Epithelial cell of prostate (primary cell): ENCODE data around the gene SEC16A.
"Not testable (repeated sequence)": the region's sequence is repeated elsewhere in the genome, so short reads cannot be mapped to it uniquely, and the experiment has no call there.

Experiments used
- DNase-seq: peaks from one replicate; pipeline ENCODE4 v3.0.0-alpha.2; 2011; ENCODE audit warnings: low read depth, low spot score
- H3K27ac ChIP-seq: fragments of 450-650 bp; 2 replicates; pipeline ENCODE4 v1.5.1; 2017; ENCODE audit warnings: mild to moderate bottlenecking

SEC16A gene

GRCh38 chr9:136405904-136406303 is 76.9 kb downstream of the SEC16A start:
- DNase-seq, H3K27ac ChIP-seq: not testable (repeated sequence)

GRCh38 chr9:136405481-136405880 is 77.4 kb downstream of the SEC16A start:
- no peak overlapping the region for H3K27ac ChIP-seq
- DNase-seq, result no peak

- H3K27ac ChIP-seq, result no peak overlapping the region
- no peak for DNase-seq
These were observed 78.1 kb downstream of the SEC16A start for GRCh38 chr9:136404801-136405136.

- DNase-seq, result no peak
- no peak overlapping the region for H3K27ac ChIP-seq
These were observed 78.7 kb downstream of the SEC16A start for GRCh38 chr9:136403915-136404800.

GRCh38 chr9:136403538-136403914 is 79.3 kb downstream of the SEC16A start:
- no peak for DNase-seq

GRCh38 chr9:136402067-136402466 is 80.8 kb downstream of the SEC16A start:
- H3K27ac ChIP-seq, result no peak overlapping the region
- DNase-seq, result no peak

More at GRCh38 chr9:136403538-136403914, 79.3 kb downstream of the SEC16A start:
- H3K27ac ChIP-seq, result no peak overlapping the region

- no peak for DNase-seq
- H3K27ac ChIP-seq, result no peak overlapping the region
These were observed 81.5 kb downstream of the SEC16A start for GRCh38 chr9:136401173-136401922.

- peak; percentile 36 for DNase-seq
These were observed 82.6 kb downstream of the SEC16A start, which contains the start of gene SNAPC4 for GRCh38 chr9:136400038-136400834. TSS of gene SNAPC4 (minus strand) at chr9:136400170. CDS start at chr9:136398428, 1,742 bp downstream.

GRCh38 chr9:136399176-136400037 is 83.4 kb downstream of the SEC16A start:
- DNase-seq, result no peak
- peak overlapping the region; percentile 26 for H3K27ac ChIP-seq

More at GRCh38 chr9:136400038-136400834, 82.6 kb downstream of the SEC16A start, which contains the start of gene SNAPC4:
- H3K27ac ChIP-seq, result peak within 1 kb of the TSS; percentile 26

- no peak overlapping the region for H3K27ac ChIP-seq
- DNase-seq, result no peak
These were observed 84.6 kb downstream of the SEC16A start for GRCh38 chr9:136398286-136398685.

GRCh38 chr9:136397643-136398042 is 85.2 kb downstream of the SEC16A start:
- DNase-seq, result no peak
- H3K27ac ChIP-seq, result no peak overlapping the region

- no peak overlapping the region for H3K27ac ChIP-seq
- DNase-seq, result no peak
These were observed 86.7 kb downstream of the SEC16A start for GRCh38 chr9:136396219-136396515.

- no peak overlapping the region for H3K27ac ChIP-seq
- DNase-seq, result no peak
These were observed 87.3 kb downstream of the SEC16A start for GRCh38 chr9:136395345-136396218.

- DNase-seq, result no peak
These were observed 87.9 kb downstream of the SEC16A start for GRCh38 chr9:136395020-136395340.

GRCh38 chr9:136394312-136395019 is 88.4 kb downstream of the SEC16A start:
- no peak for DNase-seq
- H3K27ac ChIP-seq, result no peak overlapping the region

More at GRCh38 chr9:136395020-136395340, 87.9 kb downstream of the SEC16A start:
- no peak overlapping the region for H3K27ac ChIP-seq

GRCh38 chr9:136393531-136393930 is 89.3 kb downstream of the SEC16A start:
- H3K27ac ChIP-seq, result no peak overlapping the region
- DNase-seq, result no peak

GRCh38 chr9:136392538-136393449 is 90.0 kb downstream of the SEC16A start:
- DNase-seq, result no peak
- H3K27ac ChIP-seq, result no peak overlapping the region
